ENCODE data around the gene ATP4A.

Gene ATP4A

DNA sequence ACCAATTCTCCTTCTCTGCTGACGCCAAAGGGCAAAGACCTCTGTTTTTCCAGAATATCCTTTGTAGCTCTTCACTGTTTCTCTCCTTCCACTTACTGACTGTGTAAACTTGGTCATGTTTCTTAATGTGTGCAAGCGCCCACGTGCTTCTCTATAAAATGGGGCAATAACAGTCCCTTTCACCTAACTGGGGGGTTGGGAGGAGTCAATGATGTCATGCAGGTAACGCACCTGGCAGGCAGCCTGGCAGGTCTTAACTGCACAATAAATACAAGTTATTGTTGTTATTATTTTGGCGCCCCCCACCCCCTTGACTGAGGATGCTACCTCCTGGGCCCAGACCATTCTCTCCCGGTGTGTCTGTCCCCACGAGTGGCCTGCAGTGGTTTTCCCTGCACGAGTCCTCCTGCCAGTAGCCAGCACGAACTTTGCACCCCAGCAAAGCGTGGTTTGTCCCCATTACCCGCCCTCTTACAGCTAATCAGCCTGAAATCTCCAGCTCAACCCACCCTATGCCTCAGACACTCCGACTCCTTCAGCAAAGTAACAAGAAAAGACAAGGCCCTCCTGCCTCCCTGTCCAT is 40.6 kb downstream of the ATP4A start:
- DNase-seq: no peak

- DNase-seq: no peak
Observed at GRCh38 chr19:35521124-35521743, 42.2 kb downstream of the ATP4A start.

DNA sequence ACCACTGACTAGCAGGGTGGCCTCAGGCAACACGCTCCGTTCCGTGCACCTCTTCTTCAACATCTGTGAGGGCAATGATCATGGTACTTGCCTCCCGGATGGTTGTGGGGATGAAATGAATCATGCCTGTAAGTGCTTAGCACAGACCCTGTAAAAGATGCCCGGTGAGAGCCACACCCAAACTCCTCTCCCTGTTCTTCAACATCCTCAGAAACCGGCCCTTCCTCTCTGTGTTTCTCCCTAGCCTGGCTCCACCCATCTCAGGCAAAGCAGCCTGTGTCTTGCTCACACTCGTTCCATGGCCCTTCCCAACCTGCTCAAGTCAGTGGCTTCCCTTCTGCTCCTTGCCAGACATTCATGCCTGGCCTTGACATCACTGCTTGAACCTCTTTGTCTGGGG is 44.2 kb downstream of the ATP4A start:
- no peak for DNase-seq

GRCh38 chr19:35518313-35518712 is 45.1 kb downstream of the ATP4A start:
- DNase-seq: no peak

GRCh38 chr19:35517342-35517741 is 46.1 kb downstream of the ATP4A start:
- no peak for DNase-seq

- DNase-seq: no peak
Observed at GRCh38 chr19:35516310-35516709, 47.1 kb downstream of the ATP4A start.

DNA sequence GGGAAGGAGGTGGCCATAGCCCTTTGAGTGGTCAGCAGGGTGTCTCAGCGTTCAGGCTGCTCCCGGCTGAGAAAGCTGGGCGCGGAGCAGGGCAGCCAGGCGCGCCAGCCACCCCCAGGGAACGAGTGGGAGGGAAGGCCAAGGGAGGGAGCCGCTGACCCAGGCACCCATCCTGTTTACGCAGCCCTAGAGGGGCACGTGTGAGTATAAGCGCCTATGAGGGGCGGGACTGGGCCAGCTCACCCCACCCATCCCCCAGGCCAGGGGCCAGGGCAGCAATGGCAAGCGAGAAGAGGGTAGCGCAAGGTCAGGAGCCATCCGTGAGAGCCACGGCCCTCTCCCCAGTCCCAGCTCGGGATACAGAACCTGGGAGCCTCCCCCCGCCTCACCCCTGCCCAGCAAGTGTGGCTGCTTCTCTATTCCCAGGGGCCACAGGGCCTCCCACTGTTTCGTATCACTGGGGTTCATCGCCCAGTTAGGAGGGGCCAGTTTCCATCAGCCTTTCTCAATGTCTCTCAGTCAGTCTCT is 49.1 kb downstream of the ATP4A start:
- no peak for DNase-seq

GRCh38 chr19:35513628-35514281 is 49.7 kb downstream of the ATP4A start, which contains the start of gene DMKN:
TSS of gene DMKN (minus strand) at chr19:35513649. CDS start at chr19:35513475, 174 bp downstream.
- no peak for DNase-seq

- DNase-seq: no peak
Observed at GRCh38 chr19:35512831-35513627, 50.4 kb downstream of the ATP4A start.

DNA sequence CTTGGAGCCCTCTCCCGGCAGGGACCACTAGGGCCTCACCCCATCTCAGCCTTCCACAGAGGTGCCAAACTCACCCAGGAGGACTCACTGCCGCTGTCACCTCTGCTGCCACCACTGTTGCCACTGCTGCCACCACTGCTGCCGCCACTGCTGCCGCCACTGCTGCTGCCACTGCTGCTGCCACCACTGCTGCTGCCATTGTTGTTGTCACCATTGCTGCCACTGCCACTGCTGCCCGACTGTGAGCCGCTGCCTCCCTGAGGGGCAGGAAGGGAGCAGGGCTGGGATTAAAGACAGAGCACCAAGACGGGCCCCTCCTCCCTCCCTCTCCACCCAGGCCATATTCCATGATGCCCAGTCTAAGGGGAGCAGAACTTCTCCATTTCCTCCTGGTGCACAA is 52.1 kb downstream of the ATP4A start:
- no peak for DNase-seq

DNA sequence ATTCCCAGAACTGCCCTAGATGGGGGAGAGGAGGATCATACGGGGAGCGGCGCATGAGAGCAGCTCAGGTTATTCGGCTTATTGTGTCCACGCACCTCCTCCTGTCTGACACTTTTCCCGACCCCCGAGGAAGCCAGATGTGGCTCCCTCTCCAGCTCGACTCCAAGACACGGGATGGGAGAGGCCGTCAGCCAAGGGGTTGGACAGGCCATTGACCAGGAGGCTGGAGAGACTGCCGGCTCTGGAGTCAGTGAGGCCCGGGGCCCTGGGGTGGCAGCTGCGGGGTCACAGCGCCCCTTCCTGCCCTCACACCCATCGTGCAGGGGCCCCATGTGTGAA is 52.9 kb downstream of the ATP4A start:
- DNase-seq: no peak

GRCh38 chr19:35509861-35510625 is 53.4 kb downstream of the ATP4A start:
- DNase-seq: no peak

GRCh38 chr19:35509018-35509652 is 54.3 kb downstream of the ATP4A start:
- no peak for DNase-seq

GRCh38 chr19:35508129-35508528 is 55.3 kb downstream of the ATP4A start:
- DNase-seq: no peak

DNA sequence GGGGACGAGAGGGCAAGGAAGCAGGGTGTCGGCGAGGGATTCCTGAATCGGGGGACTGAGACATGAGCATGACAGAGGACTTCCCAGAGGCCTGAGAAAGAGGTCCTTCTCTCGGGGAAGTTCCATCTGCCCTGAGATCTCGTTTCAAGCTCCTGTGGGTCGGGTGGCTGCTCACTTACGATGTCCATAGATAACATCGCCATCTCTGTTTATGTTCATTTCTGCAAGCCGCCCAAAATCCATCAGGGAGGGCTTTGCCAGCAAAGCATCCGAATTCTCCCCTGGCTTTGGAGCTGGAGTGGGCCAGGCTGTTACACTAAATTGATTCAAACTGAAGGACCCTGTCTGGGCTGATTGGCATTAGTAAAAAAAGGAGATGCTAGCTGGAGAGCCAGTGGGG is 55.9 kb downstream of the ATP4A start:
- no peak for DNase-seq

DNA sequence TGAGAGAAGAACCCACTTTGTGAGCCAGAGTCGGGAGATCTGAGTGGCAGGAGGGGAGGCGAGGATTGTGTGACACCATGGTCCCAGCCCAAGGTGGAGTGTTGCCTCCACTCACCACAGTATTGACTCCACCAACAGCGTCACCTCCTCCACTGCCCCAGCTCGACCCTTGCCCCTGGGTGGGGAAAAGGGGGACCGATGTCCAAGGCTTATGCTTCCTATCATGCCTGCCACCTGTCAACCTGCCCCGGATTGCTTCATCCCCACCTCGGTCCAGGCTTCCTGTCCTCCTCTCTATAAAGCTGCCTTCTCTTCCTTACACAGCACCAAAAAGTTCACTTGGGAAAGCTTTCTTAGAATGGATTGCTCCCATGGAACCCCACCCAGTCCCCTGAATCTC is 57.4 kb downstream of the ATP4A start:
- DNase-seq: no peak

GRCh38 chr19:35502751-35503150 is 60.7 kb downstream of the ATP4A start:
- DNase-seq: no peak

DNA sequence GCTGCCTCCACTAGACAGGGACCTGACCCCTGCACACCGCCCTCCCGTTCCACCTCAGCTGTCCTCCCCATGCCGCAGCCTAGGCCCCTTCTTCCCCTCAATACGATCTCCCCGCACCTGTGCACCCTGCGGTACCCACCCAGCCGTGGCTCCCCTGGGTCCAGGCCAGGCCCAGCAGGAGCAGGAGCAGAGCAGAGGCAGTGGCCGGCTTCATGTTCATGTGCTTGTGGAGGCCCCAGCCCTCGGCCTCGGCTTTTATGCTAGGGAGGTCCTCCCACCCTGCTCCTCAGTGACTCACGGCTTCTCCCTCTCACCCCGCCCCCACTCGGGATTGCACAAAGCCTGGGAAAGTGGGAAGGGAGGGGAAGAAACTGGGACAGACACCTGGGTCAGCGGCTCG is 61.8 kb downstream of the ATP4A start:
- DNase-seq: no peak

GRCh38 chr19:35500611-35501010 is 62.8 kb downstream of the ATP4A start:
- DNase-seq: no peak
